Upper lobe of left lung (tissue), 6 donors: ENCODE measurements around the gene FAIM. TPM values are rescaled to one million over a fixed set of nuclear protein-coding genes. Genes with fewer than 3 reads are reported as not detected.

Experiments used
- ATAC-seq, 2 donors: fragments of 200-7000 bp; cut with Tn5 transposase; one replicate each; pipeline ENCODE4 v1.9.1; 2022; ENCODE audit warnings: mild to moderate bottlenecking in 2 of 2, moderate library complexity in 2 of 2; ENCODE audit not compliant: low FRiP score in 2 of 2
- DNase-seq, 2 donors: peaks; one replicate each; pipeline ENCODE4 v3.0.0-alpha.2; 2019 to 2020
- H3K27ac ChIP-seq, 4 donors: fragments of 200-600 bp; sonication (generic); one replicate each; pipeline ENCODE4 v1.5.1; 2016 to 2019
- H3K27me3 ChIP-seq, 4 donors: fragments of 200-600 bp; sonication (generic); one replicate each; pipeline ENCODE4 v1.5.1; 2017 to 2019
- H3K36me3 ChIP-seq, 4 donors: fragments of 200-600 bp; sonication (generic); one replicate each; pipeline ENCODE4 v1.5.1; 2016 to 2019
- H3K4me1 ChIP-seq, 4 donors: fragments of 200-600 bp; sonication (generic); one replicate each; pipeline ENCODE4 v1.5.1; 2018 to 2019
- H3K4me3 ChIP-seq, 4 donors: fragments of 200-600 bp; sonication (generic); one replicate each; pipeline ENCODE4 v1.5.1; 2017 to 2019; ENCODE audit warnings: mild to moderate bottlenecking in 2 of 4, moderate library complexity in 1 of 4
- H3K9me3 ChIP-seq, 4 donors: fragments of 200-600 bp; sonication (generic); one replicate each; pipeline ENCODE4 v1.5.1; 2018 to 2019
- CTCF ChIP-seq, 6 experiments: fragments of 450-650 bp in 4 of 6; fragments of 200-600 bp in 2 of 6; sonication (generic) in 2 of 6; IDR thresholded peaks; one replicate each; pipeline ENCODE4 v1.5.1; 2016 to 2019; ENCODE audit warnings: antibody characterized with exemption in 6 of 6
- EP300 ChIP-seq, 4 donors: sonication (generic); formaldehyde crosslinking; IDR thresholded peaks; one replicate each; pipeline ENCODE4 v1.5.1; 2017; ENCODE audit warnings: antibody characterized with exemption in 4 of 4, control low read depth in 2 of 4
- POLR2A ChIP-seq, 4 donors: fragments of 450-650 bp; IDR thresholded peaks; one replicate each; pipeline ENCODE4 v1.5.1; 2016 to 2017; ENCODE audit warnings: antibody characterized with exemption in 4 of 4, mild to moderate bottlenecking in 2 of 4
- POLR2AphosphoS5 ChIP-seq, 2 donors: sonication (generic); formaldehyde crosslinking; IDR thresholded peaks; one replicate each; pipeline ENCODE4 v1.5.1; 2017; ENCODE audit warnings: antibody characterized with exemption in 2 of 2
- WGBS, 2 donors: methylation state at CpG; one replicate each; pipeline ENCODE4 v1.1.5; 2017 to 2018; 5-methylcytosine and 5-hydroxymethylcytosine counted together
- total RNA-seq, 6 donors: library from RNA; depleted of rRNA in 4 of 6; stranded (reverse); fragments of >200 nt in 4 of 6; gene quantifications; one replicate each; pipeline versions ENCODE4 v1.1.0 to v1.2.1, GENCODE V29; 2016 to 2021
- donor health status: DM: no; HTN: no; CAD: no; lungs with moderate emphysema.
- donor health status: DM: no; HTN: yes; CAD: no; lungs with severe emphysema.

The FAIM gene
- total RNA-seq, 6 donors from 2014 or later = 7.5 to 32.7 (median 14.5) TPM

- DNase-seq = no peak
- ATAC-seq = no peak
These were observed 45.0 kb downstream of the FAIM start for GRCh38 chr3:138653567-138653966.

GRCh38 chr3:138657508-138657907, 48.9 kb downstream of the FAIM start:
- Histone ChIP-seq H3K4me1 (no peaks in the 10 kb centered on the region), H3K9me3 (no peaks in the 10 kb centered on the region), H3K4me3 (no peak overlapping the region), H3K36me3 (peaks cover 9 to 60% (median 29%) of the 10 kb centered on the region in 4 donors), H3K27me3 (no peaks in the 10 kb centered on the region), H3K27ac (no peak overlapping the region)
- DNase-seq (no peak), ATAC-seq (no peak)
- TF ChIP-seq POLR2AphosphoS5 (IDR thresholded peaks at IDR 0.05) = no peak
- TF ChIP-seq CTCF (IDR thresholded peaks at IDR 0.05) = no peak
- no peak for TF ChIP-seq POLR2A (IDR thresholded peaks at IDR 0.05)
- TF ChIP-seq EP300 (IDR thresholded peaks at IDR 0.05) = no peak
- 67 to 70% methylated on average over 2 of the region's 2 CpGs for WGBS, 2 donors

More at GRCh38 chr3:138653567-138653966, 45.0 kb downstream of the FAIM start:
- H3K4me3 ChIP-seq = no peak overlapping the region
- H3K4me1 ChIP-seq = no peaks in the 10 kb centered on the region
- no peaks in the 10 kb centered on the region for H3K27me3 ChIP-seq
- no peaks in the 10 kb centered on the region for H3K9me3 ChIP-seq
- H3K27ac ChIP-seq = no peak overlapping the region
- H3K36me3 ChIP-seq = peaks cover 16 to 77% (median 51%) of the 10 kb centered on the region in 4 donors
- TF ChIP-seq POLR2A (IDR thresholded peaks at IDR 0.05) (no peak), CTCF (IDR thresholded peaks at IDR 0.05) (no peak), POLR2AphosphoS5 (IDR thresholded peaks at IDR 0.05) (no peak), EP300 (IDR thresholded peaks at IDR 0.05) (no peak)

- Histone ChIP-seq H3K27me3 (no peaks in the 10 kb centered on the region), H3K36me3 (peaks cover 9 to 34% (median 18%) of the 10 kb centered on the region in 4 donors), H3K4me1 (no peaks in the 10 kb centered on the region), H3K9me3 (no peaks in the 10 kb centered on the region), H3K4me3 (no peak overlapping the region), H3K27ac (no peak overlapping the region)
- TF ChIP-seq EP300 (IDR thresholded peaks at IDR 0.05) (no peak), POLR2AphosphoS5 (IDR thresholded peaks at IDR 0.05) (no peak)
- no peak for DNase-seq
- WGBS, 2 donors = 20 to 83% methylated on average over 1 of the region's 1 CpG
- no peak for ATAC-seq
These were observed 59.5 kb downstream of the FAIM start for GRCh38 chr3:138668107-138668506.

- no peak overlapping the region for H3K4me3 ChIP-seq
- peaks cover 0 to 3% (median 0%) of the 10 kb centered on the region in 4 donors for H3K9me3 ChIP-seq
- no peak for TF ChIP-seq EP300 (IDR thresholded peaks at IDR 0.05)
- no peak for TF ChIP-seq CTCF (IDR thresholded peaks at IDR 0.05)
- no peak for TF ChIP-seq POLR2A (IDR thresholded peaks at IDR 0.05)
- TF ChIP-seq POLR2AphosphoS5 (IDR thresholded peaks at IDR 0.05) = no peak
- H3K36me3 ChIP-seq = peaks cover 0 to 24% (median 7%) of the 10 kb centered on the region in 4 donors
- ATAC-seq (no peak), DNase-seq (no peak)
- no peaks in the 10 kb centered on the region for H3K27me3 ChIP-seq
- H3K4me1 ChIP-seq = no peaks in the 10 kb centered on the region
- H3K27ac ChIP-seq = no peak overlapping the region
These were observed 61.8 kb downstream of the FAIM start for GRCh38 chr3:138670407-138670806.

- DNase-seq (no peak), ATAC-seq (no peak)
- Histone ChIP-seq H3K27ac (no peak overlapping the region), H3K36me3 (peaks cover 0 to 32% (median 7%) of the 10 kb centered on the region in 4 donors), H3K4me1 (no peaks in the 10 kb centered on the region), H3K27me3 (no peaks in the 10 kb centered on the region), H3K4me3 (no peak overlapping the region), H3K9me3 (peaks cover 0 to 6% (median 4%) of the 10 kb centered on the region in 4 donors)
- TF ChIP-seq POLR2AphosphoS5 (IDR thresholded peaks at IDR 0.05) = no peak
- TF ChIP-seq CTCF (IDR thresholded peaks at IDR 0.05) = no peak
- TF ChIP-seq POLR2A (IDR thresholded peaks at IDR 0.05) = no peak
- no peak for TF ChIP-seq EP300 (IDR thresholded peaks at IDR 0.05)
- WGBS, 2 donors = 70 to 75% methylated on average over 4 of the region's 4 CpGs
These were observed 65.3 kb downstream of the FAIM start for GRCh38 chr3:138673641-138674530.
